DOHH2 (cell line): Measurements from ENCODE around the gene PHOSPHO1.

Source experiments
- EZH2phosphoT487 ChIP-seq: fragments of 200-600 bp; sonication (generic); IDR thresholded peaks from 2 replicates; pipeline ENCODE4 v1.6.1; 2017; ENCODE audit warnings: borderline replicate concordance, mild to moderate bottlenecking, antibody characterized with exemption, low read length, moderate library complexity, mixed read lengths
- TF ChIP-seq, protein P1 (sequence below): fragments of 200-600 bp; sonication (generic); IDR thresholded peaks from one replicate; pipeline ENCODE4 v1.5.1; 2014; ENCODE audit warnings: antibody characterized with exemption, mild to moderate bottlenecking, low read depth, low read length; ENCODE audit not compliant: poor library complexity, severe bottlenecking

DNA sequence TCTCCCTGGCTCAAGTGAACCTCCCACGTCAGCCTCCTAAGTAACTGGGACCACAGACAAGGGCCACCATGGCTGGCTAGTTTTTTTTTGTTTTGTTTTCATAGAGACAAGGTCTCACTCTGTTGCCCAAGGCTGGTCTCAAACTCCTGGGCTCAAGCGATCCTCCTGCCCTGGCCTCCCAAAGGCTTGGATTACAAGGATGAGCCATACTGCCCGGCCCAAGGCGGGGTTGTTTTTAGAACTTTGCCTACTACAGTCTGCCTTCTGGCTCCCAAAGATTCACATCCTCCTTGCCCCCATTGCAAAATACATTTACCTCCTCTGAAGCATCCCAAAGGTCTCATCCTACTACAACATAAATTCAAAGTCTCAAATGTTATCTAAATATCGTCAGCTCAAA lies 49.5 kb upstream of the PHOSPHO1 start:
- TF ChIP-seq, protein P1, sequence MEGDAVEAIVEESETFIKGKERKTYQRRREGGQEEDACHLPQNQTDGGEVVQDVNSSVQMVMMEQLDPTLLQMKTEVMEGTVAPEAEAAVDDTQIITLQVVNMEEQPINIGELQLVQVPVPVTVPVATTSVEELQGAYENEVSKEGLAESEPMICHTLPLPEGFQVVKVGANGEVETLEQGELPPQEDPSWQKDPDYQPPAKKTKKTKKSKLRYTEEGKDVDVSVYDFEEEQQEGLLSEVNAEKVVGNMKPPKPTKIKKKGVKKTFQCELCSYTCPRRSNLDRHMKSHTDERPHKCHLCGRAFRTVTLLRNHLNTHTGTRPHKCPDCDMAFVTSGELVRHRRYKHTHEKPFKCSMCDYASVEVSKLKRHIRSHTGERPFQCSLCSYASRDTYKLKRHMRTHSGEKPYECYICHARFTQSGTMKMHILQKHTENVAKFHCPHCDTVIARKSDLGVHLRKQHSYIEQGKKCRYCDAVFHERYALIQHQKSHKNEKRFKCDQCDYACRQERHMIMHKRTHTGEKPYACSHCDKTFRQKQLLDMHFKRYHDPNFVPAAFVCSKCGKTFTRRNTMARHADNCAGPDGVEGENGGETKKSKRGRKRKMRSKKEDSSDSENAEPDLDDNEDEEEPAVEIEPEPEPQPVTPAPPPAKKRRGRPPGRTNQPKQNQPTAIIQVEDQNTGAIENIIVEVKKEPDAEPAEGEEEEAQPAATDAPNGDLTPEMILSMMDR = no peak
- TF ChIP-seq EZH2phosphoT487 = no peak
